ENCODE results near the gene LRRC4B. TPM values are rescaled to one million over a fixed set of nuclear protein-coding genes. Genes with fewer than 3 reads are reported as not detected.

Gene LRRC4B
- total RNA-seq, 1 experiment from 2014 or later = not detected

DNA sequence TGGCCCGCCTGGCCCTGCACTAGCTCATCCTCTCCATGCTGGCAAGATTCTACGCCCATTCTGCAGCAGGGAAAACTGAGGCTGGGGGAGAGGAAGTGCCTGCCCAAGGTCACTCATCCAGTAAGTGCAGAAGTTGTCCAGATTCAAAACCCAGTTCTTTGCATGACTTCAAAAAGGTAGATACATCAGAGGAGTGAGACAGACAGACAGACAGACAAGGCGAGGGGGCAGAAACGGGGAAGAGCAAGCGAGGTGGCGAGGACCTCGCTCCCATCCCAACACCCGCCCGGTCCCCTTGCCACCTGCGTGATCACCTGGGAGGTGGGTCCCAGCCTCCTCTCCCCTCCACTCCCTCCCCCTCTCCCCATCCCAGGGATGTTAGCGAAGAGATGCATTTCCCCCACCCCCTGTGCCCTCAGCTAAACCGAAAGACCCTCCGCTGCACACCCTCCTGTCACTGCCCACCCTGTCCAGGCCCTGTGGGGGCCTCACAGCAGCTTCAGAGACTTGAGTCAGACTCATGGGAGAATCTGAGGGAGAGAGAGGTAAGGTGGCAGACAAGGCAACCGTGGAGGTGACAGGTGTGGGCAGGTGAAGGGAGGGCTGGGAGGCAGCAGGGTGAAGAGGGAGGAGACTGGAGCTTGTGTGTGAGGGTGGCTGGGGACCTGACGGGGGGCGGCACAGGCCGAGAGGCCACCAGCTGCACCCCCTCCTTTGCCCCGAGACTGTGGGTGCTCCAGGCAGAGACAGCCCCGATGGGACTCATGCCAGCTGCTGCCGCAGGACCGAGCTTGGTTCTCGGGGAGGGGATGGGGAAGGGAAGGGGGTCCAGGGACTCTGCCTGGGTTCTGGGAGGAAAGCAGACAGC lies 18.9 kb downstream of the LRRC4B start:
- POLR2A ChIA-PET = interaction anchor here (0.6 kb wide), 1 partner anchor 1095 kb away, joined by 3 read pairs; no protein-coding TSS in a partner anchor
- Mint-ChIP-seq H3K9me3 (ENCODE audit: unreplicated experiment) (no peaks in the 10 kb centered on the region), H3K4me1 (ENCODE audit: insufficient read depth, unreplicated experiment) (no peaks in the 10 kb centered on the region), H3K27me3 (ENCODE audit: insufficient read depth, unreplicated experiment) (peaks cover 78% of the 10 kb centered on the region), H3K36me3 (ENCODE audit: insufficient read depth, unreplicated experiment) (no peaks in the 10 kb centered on the region), H3K27ac (ENCODE audit: low read depth, unreplicated experiment) (no peak overlapping the region), H3K4me3 (ENCODE audit: unreplicated experiment) (no peak overlapping the region)
- intact Hi-C loops (cut with micrococcal nuclease) = no loop called here
- TF ChIP-seq, protein P1, sequence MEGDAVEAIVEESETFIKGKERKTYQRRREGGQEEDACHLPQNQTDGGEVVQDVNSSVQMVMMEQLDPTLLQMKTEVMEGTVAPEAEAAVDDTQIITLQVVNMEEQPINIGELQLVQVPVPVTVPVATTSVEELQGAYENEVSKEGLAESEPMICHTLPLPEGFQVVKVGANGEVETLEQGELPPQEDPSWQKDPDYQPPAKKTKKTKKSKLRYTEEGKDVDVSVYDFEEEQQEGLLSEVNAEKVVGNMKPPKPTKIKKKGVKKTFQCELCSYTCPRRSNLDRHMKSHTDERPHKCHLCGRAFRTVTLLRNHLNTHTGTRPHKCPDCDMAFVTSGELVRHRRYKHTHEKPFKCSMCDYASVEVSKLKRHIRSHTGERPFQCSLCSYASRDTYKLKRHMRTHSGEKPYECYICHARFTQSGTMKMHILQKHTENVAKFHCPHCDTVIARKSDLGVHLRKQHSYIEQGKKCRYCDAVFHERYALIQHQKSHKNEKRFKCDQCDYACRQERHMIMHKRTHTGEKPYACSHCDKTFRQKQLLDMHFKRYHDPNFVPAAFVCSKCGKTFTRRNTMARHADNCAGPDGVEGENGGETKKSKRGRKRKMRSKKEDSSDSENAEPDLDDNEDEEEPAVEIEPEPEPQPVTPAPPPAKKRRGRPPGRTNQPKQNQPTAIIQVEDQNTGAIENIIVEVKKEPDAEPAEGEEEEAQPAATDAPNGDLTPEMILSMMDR (IDR thresholded peaks at IDR 0.05; ENCODE audit: unreplicated experiment) = no peak
- BruUV-seq (replicated peaks) = no TSS peak
- CTCF ChIA-PET = interaction anchor here (0.6 to 0.8 kb wide), 2 partner anchors 120 to 376 kb away, joined by 3 to 4 read pairs; no protein-coding TSS in a partner anchor
- no peak for DNase-seq (ENCODE audit: unreplicated experiment)

GRCh38 chr19:50548191-50549058 lies 19.8 kb downstream of the LRRC4B start:
- POLR2A ChIA-PET = interaction anchor here (0.6 kb wide), 1 partner anchor 1096 kb away, joined by 3 read pairs; no protein-coding TSS in a partner anchor
- Mint-ChIP-seq H3K36me3 (ENCODE audit: insufficient read depth, unreplicated experiment) (no peaks in the 10 kb centered on the region), H3K27ac (ENCODE audit: low read depth, unreplicated experiment) (no peak overlapping the region), H3K9me3 (ENCODE audit: unreplicated experiment) (no peaks in the 10 kb centered on the region), H3K4me1 (ENCODE audit: insufficient read depth, unreplicated experiment) (no peaks in the 10 kb centered on the region), H3K27me3 (ENCODE audit: insufficient read depth, unreplicated experiment) (peaks cover 69% of the 10 kb centered on the region), H3K4me3 (ENCODE audit: unreplicated experiment) (no peak overlapping the region)
- CTCF ChIA-PET = interaction anchor here (0.6 to 1.3 kb wide), 4 partner anchors 11 to 400 kb away, joined by 3 to 4 read pairs (median 3); no protein-coding TSS in a partner anchor
- TF ChIP-seq, protein P1 (IDR thresholded peaks at IDR 0.05; ENCODE audit: unreplicated experiment) = no peak
- no TSS peak for BruUV-seq (replicated peaks)
- intact Hi-C loops (cut with micrococcal nuclease) = no loop called here
- no peak for DNase-seq (ENCODE audit: unreplicated experiment)

- DNase-seq (ENCODE audit: unreplicated experiment) = no peak
- Mint-ChIP-seq H3K4me1 (ENCODE audit: insufficient read depth, unreplicated experiment) (no peaks in the 10 kb centered on the region), H3K27me3 (ENCODE audit: insufficient read depth, unreplicated experiment) (peaks cover 61% of the 10 kb centered on the region), H3K9me3 (ENCODE audit: unreplicated experiment) (no peaks in the 10 kb centered on the region), H3K27ac (ENCODE audit: low read depth, unreplicated experiment) (no peak overlapping the region), H3K4me3 (ENCODE audit: unreplicated experiment) (no peak overlapping the region), H3K36me3 (ENCODE audit: insufficient read depth, unreplicated experiment) (no peaks in the 10 kb centered on the region)
- TF ChIP-seq, protein P1 (IDR thresholded peaks at IDR 0.05; ENCODE audit: unreplicated experiment) = no peak
- ChIA-PET POLR2A (no interaction called here), CTCF (interaction anchor here (0.6 to 1.3 kb wide), 6 partner anchors 9 to 399 kb away, joined by 3 to 7 read pairs (median 3); no protein-coding TSS in a partner anchor)
- intact Hi-C loops (cut with micrococcal nuclease) = no loop called here
- no TSS peak for BruUV-seq (replicated peaks)
Observed at GRCh38 chr19:50547385-50548190, 20.6 kb downstream of the LRRC4B start.
